GM18502 (cell line): ENCODE results near the gene SP6.

Experiments
- ATAC-seq: cut with Tn5 transposase; IDR thresholded peaks from one replicate; pipeline ENCODE4 v1.9.1; 2021; ENCODE audit warnings: mild to moderate bottlenecking; ENCODE audit not compliant: unreplicated experiment, poor library complexity

SP6 gene

DNA sequence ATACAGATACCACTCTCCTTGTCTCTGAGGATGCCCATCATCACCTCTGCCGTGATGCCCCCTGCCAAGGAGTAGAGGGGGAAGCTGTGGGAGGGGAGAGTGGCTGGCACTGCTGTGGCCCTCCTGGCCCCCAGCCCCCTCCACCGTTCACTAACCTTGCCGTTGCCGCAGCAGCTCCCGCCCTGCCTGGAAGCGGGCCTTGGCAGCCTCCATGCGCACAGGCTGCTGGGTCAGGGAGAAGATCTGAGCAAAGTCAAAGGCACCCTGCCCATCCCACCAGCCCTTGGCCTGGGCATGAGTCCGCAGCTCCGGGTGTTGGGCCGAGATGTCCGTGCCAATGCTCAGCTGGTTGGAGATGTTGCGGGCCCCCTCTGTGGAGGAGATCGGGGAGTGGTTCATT lies 12.3 kb downstream of the SP6 start:
- ATAC-seq: no peak

DNA sequence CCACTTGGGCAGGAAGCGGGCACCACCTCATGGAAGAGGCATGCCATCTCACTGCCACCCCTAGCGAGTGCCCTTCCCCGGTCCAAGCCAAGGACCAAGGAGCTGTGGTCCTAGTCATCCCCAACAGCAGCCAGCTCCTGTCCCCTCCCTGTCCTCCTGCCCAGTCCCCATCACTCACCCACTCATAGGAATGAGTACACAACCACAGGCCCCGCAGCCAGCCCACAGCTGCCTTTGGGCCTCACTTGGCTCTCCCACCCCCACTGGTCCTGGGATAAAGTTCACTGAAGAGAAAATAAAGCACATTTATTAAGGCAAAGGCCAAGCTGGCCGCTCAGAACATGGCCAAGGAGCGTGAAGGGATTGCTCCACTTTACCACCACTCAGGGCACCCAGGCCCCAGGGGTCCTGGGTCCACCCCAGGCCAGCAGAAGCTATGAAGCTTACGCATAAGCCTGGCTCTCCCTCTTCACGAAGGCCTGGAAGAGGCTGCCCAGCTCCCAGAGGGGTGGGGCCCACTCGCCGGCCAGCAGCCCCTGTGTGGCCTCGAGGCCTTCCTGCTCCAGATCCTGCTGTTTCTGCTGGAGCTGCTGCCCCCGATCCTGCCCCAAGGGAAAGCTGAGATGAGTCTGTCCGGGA lies 13.4 kb downstream of the SP6 start:
- no peak for ATAC-seq

DNA sequence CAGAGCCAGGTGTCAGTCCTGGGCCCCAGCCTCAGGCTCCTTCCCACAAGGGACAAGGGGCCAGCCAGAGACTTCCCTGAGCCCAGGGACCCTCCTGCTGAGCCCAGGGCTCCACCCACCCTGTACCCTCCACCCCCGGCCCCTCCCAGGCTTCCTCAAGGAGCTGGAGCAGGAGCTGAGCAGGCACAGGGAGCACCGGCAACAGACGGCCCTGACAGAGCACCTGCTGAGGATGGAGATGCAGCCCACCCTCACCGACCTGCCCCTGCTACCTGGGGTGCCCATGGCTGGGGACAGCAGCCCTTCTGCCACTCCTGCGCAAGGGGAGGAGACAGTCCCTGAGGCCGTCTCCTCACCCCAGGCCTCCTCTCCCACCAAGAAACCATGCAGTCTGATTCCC lies 14.4 kb downstream of the SP6 start:
- no peak for ATAC-seq

DNA sequence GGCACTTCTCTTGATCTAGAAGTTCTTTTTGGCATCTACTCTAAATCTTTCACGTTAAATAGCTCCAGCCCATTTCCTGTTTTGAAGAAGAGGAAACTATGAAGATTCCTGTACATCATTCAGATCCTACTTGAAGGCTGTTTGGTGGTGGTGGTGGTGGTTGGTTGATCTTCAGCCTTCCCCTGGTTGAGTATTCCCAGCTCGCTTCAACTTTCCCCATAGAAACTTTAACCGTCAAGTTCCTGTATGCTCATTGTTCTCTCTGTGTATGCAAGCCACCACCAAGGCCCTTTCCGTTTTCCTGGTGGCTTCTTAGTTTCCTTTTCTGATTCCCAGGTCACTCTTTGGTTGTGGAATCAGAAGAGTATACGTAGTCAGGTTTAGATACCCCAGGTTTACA lies 16.2 kb downstream of the SP6 start:
- ATAC-seq: no peak

DNA sequence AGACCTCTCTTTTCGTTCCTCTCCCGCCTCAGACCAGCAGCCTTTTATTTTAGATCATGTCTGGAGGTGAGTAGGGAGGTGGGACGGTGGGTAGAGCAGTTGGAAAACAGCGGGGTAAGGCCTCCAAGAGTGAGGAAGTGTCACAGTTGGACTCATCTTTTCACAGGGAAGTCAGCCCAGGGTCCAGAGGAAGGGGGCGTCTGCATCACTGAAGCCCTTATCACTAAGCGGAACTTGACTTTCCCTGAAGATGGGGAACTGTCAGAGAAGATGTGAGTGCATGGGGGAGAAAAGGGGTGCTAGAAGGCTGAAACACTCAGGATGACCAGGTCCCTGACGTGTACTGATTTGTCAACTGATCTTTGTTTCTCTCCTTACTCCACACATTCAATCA lies 19.0 kb downstream of the SP6 start:
- ATAC-seq: no peak

DNA sequence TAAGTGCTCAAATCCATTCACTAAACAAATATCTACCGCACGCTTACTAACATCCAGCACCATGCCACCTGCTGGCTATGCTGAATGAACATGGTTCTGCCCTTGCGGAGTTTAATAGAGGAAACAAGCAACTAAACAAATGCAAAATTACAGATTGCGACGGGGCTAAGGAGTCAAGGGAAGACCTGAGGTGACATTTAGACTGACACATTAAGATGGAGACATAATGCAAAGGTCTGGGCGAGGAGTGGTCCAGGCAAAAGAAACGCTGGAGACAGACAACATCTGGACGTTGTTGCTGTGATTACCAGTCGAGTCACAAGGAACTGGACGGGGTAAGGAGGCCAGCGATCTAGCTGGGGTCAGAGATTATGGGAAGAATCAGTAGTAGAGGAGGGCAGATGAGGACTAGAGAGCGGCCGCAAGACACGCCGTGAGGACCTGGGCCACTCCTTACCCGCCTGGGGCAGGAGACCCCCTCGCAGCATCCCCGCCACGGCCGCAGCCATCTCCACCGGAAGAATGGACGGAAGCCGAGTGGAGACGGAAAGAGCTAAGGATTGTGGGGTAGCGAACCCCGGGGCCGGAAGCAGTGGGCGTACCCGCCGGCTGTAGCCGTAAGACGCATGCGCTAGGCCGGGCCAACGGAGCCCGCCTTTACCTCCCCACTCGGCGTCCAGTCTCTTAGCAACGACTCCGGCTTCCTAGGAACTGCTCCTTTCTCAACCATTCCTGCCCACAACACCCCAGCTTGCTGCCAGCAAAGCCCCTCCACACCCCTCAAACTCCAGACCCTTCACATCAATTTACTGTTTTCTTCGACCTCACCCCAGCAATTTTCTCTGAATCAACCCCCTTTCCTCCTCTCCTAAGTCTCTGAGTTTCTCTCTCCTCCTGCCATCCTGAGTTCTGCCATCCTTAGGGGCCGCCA lies 19.7 kb downstream of the SP6 start, which contains the start of the genes LRRC46 and MRPL10:
Gene LRRC46, plus strand, starts transcription at position 668 of the 931 bp plus-strand sequence. CDS start 320 bp downstream, outside the sequence.
Gene MRPL10, minus strand, starts transcription at position 539 of the 931 bp plus-strand sequence. Its CDS starts 30 bp downstream, at position 509.
- ATAC-seq: peak; percentile 93

DNA sequence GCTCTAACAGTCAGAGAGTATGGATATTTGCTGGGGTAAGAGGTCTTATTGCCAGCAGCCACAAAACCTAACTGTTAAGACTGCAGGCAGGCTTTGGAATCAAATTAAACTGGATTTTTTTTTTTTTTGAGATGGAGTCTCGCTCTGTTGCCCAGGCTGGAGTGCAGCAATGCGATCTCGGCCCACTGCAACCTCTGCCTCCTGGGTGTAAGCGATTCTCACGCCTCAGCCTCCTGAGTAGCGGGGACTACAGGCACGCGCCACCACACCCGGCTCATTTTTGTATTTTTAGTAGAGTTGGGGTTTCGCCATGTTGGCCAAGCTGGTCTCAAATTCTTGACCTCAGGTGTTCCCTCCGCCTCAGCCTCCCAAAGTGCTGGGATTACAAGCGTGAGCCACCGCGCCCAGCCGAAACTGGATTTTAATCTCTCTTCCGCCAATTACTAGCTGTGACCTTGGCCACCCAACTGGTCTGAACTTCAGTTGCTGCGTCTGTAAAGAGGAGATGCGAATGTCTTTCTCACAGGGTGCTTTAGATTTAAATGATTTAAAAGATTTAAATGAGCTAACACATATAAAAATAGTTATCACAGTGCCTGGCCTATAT lies 20.5 kb downstream of the SP6 start:
- no peak for ATAC-seq

DNA sequence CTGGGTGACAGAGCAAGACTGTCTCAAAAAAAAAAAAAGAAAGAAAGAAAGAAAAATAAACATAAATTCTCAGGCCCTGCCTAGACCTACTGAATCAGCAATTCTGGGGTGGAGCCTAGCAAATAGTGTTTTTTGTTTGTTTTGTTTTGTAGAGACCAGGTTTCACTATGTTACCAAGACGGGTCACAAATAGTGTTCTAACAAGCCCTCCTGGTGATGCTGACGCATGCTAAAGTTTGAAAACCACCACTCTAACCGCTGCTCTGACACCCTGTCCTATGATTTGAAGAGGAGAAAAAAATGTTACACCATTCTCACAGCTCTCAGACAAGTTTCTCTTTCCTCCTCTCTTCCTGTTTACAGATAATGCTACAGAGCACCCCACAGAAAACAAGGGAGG lies 21.1 kb downstream of the SP6 start:
- ATAC-seq: no peak

DNA sequence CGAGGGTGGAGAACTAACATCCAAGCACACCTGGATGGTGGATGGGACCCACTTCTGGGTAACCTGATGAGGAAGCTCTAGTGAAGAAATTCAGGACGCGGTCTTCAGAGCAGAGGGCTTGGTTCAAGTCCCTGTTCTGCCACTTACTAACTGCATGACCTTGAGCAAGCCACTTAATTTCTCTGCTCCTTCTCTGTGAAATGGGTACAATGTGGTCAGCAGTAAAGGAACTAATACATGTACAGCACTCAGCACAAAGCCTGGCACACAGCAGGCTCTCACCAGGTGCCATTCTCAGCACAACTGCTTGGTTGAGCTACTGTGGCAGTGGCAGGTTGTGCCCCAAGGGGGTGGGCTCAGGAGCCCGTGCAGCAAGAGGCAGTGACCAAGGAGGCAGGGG lies 27.4 kb downstream of the SP6 start:
- ATAC-seq: no peak

DNA sequence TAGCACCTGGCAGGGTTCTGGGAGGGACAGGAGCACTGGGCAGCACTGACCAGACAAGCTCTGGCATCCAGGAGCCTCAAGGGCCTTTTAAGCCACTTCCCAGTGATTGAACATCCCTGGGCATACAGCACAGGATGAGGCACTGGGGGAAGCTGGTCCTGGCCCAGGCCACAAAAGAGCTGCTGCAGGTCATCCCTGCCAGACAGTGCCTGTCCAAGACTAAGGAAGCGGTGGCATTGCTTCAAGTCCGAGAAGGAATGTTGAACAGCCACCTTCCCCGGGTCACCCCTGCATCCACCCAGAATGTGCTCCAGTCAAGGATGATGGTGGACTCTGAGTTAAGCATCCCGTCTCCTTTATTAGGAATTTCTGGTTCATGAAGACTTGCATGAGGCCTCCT lies 28.2 kb downstream of the SP6 start:
- no peak for ATAC-seq

DNA sequence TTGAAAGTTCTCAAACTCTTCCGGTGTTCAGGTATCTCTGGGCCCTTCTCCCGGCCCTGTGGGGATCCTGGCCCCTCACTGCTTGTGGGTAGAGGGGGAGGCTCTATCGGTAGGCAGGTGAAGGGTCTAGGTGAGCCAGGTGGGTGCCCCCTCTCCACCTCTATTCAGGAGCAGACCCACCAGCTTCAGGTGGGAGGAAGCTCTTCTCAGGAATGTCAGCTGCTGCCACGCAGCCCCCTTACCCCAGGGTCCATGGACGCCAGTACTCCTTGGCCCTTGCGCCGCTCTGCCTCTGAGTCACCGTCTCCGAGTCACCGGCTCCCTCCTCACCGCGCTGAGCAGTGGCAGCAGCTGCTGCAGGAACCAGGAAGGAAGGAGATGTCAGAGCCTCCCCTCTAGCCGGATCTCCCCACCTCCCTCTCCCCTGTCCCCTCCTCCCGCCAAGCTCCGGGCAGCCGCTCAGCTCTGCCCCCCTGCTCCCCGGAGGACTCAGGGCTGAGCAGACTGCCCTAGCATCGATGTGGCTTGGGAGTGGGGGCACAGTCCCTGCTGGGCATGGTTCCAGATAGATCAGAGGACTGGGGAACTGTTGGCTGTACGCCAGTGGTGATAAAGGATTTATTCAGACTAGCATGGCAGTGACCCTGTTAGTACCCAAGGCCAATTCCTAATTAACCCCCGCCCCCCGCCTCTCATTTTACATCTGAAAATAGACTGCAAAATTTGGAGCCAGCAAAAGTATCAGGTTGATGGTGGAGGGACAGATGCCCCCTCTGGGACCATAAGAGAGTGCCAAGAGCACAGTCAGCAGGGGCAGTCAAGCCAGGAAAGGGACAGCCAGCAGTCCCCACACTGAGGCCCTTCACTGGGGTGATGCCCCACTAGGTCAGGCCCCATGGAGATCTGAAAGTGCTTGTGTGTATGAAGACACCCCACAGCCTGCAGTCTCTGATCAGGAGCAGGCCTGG lies 29.3 kb downstream of the SP6 start, which contains the start of gene OSBPL7:
Gene OSBPL7, minus strand, starts transcription at position 371 of the 968 bp plus-strand sequence. CDS start 1,516 bp downstream, outside the sequence.
- peak; percentile 81 for ATAC-seq

DNA sequence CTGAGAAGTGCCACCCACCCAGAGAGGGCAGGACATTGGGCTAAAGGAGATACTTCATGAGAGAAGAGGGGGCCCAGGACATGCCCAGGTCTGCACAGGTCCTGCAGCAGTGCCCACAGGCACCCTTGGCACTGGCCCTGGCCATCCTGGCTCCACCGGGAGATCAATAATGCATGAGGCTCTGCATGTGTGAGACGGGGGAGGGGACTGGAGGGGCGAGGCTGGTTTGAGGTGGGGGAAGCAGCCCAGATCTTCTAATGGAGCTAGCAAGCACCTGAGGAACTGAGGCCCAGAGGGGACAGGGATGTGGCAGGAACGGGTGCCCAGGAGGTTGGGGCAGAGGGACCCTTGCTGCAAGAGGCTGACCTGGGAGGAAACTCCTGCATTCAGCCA lies 29.9 kb downstream of the SP6 start:
- peak; percentile 12 for ATAC-seq

DNA sequence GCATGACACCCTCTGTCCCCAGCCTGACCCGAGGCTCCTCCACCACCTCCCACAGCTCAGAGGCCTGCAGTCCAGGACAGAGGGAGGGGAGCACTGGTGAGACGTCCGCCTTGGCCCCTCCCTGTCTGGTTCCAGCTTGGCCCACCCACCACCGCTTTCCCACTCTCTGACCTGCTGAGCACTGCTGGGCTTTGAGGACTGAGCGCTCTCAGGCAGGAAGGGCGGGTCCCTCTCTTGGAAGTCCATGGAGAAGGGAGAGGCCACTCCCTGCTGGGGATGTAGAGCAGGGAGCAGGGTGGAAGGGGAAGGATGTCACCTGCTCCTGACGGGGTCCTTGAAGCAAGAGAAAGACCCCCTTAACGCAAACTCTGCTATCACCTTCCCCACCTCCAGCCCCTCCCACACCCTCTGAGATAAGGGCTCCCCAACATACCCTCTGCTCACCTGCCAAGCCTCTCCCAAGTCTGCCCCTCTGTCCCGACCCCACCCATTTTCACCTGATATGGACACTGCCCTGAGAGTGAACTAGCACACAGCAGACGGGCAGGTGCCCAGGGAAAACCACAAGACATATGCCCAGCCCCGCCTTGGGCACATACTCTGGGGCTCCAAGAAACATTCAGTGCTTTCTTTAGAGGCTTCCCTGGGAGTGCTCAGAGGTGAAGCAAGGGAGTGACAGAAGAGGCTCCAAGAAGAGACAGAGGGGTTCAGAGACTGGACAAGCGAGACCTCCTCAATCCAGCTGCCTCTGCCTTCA lies 30.8 kb downstream of the SP6 start:
- no peak for ATAC-seq

DNA sequence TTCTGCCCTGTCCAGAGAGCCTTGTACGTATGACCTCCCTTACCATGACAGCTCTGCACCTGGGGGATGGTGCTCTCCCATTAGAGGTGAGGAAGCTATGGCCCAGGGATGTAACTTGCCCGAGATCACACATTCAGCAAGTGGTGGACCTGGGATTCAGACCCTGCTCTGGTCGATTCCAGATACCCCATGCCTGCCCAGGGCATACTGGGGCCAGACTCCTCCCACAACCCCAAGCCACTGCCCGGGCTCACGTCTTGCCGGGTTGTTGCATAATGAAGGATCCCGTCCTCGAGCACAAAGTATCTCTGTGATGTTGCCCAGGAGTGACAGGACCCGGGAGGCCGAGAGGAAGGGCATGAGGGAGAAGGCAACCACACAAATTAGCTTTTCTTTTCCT lies 31.5 kb downstream of the SP6 start:
- ATAC-seq: no peak

DNA sequence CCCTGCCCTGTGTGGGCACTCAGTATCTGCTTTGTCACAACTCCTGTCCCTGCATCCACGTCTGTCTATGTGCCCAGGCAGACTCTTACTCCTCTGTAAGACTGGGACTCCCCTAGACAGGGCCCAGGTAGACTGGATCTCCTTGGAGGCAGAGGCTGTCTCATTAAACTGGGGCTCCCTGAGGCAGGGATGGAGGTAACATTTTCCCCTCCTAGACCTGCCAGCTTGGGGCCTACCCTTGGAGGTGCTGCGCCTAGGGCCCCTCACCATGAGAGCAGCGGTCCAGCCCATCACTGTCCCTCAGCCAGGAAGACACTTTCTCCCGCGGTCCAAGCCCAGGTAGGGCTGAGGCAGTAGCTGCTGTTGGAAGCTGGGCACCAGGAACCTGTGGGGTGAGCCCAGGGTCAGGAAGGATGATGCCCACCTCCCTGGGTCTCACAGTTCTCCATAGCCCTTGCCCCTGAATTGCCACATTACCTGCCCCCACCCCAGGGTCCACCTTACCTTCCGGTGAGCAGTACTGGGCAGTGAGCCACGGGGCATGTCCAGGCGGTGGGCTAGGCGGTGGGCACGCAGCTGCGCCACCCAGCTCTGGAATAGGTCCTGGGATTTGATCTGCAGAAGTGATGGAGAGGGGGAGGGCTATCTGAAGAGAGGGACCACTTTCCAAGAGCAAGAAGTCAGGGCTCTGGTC lies 32.8 kb downstream of the SP6 start:
- no peak for ATAC-seq

DNA sequence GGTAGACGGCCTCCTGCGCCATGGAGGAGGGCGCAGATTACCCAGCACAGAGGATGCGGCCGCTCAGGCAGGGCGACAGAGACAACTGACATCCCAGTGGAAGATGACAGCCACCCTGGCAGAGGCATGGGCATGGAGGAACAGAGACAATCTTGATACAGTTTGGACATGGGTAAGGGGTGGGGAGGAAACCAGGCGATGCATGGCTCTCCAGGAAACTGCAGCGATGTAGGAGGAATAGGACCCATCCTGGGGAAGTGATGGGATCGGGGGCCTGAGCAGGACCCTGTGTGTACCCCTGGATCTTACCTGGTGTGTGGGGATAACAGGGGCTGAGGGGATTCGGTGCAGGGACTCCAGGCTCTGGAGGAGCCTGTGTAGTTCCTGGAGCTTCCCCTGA lies 34.0 kb downstream of the SP6 start:
- ATAC-seq: no peak

DNA sequence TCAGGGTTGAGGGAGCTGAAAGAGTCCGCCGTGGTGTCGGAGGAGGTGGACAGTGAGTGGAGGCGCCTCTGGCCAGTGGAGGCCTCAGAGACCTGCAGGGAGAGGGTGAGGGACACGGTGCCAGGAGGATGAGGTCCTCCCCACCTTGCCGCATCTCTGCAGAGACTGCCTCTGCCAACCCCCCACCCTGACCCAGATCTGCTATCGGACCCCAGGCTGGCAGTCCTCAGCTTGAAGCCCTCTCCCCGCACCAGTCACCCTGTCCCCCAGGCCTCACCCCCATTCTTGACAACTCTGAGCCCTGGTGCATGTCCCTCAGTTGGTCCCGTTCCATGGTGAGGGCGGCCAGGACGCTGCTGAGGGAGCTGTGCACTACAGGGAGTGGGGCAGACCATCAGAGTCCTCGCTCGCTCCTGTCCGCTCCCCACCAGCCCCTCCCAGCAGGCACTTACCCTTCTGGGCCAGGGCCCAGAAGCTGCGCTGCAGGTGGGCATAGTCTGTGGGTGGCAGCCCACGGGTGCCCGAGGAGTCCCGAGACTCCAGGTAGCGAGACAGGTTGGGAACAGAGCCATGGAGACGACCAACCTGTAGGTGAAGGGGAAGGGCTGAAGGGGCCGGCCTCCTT lies 34.7 kb downstream of the SP6 start:
- no peak for ATAC-seq
